Adrenal gland (tissue), 5 donors: ENCODE measurements around the gene PRKN.

Experiments
- POLR2A ChIP-seq, 2 donors: fragments of 450-650 bp; IDR thresholded peaks; one replicate each; pipeline ENCODE4 v1.6.1; 2017; ENCODE audit warnings: antibody characterized with exemption in 2 of 2, mild to moderate bottlenecking in 2 of 2, moderate library complexity in 1 of 2
- TF ChIP-seq, protein P1 (sequence below), 6 experiments: fragments of 450-650 bp in 4 of 6; fragments of 200-600 bp in 2 of 6; sonication (generic) in 1 of 6; IDR thresholded peaks; 1 replicate in 5 of 6; 2 replicates in 1 of 6; pipeline versions ENCODE4 v1.5.1 to v1.8.0; 2016 to 2021; ENCODE audit warnings: antibody characterized with exemption in 6 of 6, mild to moderate bottlenecking in 2 of 6, moderate library complexity in 1 of 6
- donor health status: DM: no; HTN: no; CAD: no.

DNA sequence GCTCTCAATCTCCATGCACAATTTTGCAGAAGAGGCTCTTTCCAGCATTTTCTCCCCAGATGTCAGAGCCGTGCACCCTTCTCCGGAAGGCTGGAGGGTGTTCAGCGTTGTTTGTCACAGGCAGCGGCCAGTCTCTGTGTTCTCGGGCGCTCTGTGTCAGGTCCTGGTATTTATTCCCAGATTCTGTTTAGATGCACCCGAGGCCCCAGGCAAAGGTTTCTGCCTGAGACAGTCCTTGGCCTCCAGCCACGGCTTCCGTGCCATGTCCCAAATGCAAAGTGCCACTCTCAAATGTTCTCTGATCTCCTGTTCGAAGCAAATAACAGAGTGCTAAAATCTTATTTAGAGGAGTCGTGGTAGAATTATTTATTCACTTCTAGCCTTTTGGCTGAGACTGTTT, 1313.4 kb downstream of the PRKN start:
- TF ChIP-seq, protein P1, sequence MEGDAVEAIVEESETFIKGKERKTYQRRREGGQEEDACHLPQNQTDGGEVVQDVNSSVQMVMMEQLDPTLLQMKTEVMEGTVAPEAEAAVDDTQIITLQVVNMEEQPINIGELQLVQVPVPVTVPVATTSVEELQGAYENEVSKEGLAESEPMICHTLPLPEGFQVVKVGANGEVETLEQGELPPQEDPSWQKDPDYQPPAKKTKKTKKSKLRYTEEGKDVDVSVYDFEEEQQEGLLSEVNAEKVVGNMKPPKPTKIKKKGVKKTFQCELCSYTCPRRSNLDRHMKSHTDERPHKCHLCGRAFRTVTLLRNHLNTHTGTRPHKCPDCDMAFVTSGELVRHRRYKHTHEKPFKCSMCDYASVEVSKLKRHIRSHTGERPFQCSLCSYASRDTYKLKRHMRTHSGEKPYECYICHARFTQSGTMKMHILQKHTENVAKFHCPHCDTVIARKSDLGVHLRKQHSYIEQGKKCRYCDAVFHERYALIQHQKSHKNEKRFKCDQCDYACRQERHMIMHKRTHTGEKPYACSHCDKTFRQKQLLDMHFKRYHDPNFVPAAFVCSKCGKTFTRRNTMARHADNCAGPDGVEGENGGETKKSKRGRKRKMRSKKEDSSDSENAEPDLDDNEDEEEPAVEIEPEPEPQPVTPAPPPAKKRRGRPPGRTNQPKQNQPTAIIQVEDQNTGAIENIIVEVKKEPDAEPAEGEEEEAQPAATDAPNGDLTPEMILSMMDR (IDR thresholded peaks at IDR 0.05) = no peak
- no peak for TF ChIP-seq POLR2A (IDR thresholded peaks at IDR 0.05)
